Activated CD4-positive, alpha-beta T cell treated with anti-CD3 and anti-CD28 coated beads for 4 hours (primary cell): Measurements from ENCODE around the gene MBTPS2.
"Not testable (repeated sequence)": the region's sequence is repeated elsewhere in the genome, so short reads cannot be mapped to it uniquely, and the experiment has no call there.

Source experiments
- DNase-seq, 2 donors: peaks; one replicate each; pipeline ENCODE4 v3.0.0-alpha.2; 2020

The MBTPS2 gene

DNA sequence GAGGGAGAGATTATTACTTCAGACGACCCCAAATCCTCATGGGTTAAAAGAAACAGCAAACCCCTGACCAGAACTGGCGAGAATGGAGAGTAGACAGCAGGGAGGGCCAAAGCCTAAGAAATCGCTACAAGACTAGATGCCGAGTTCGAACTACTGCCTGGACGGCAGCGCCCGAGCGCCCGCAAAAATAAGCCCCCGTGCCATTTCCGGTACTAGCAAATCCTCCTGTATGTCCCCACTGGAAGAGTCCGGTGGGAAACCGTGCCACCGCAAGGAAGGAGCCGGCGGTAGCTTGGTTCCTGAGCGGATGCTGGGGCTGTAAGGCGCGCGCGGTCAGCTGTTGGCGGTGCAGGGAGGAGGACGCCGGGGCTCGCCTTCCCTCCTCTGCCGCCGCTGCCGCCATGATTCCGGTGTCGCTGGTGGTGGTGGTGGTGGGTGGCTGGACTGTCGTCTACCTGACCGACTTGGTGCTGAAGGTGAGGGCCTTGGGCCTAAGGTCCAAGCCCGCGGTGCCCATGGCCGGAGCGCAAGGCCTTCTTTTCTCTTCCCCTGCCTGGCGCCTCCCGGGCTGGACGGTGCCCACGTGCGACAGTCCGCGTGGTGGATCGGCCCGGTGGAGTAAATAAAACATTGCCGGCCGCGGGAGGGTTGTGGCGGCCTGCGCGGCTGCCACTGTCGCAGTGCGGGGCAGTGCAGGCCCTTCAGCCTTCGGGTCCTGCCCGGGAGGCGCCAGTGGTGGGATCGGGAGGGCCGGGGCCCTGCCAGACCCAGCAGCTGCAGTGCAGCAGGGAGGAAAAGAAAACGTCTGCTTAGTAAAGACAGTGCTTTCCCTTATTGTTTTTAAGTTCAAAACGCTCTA lies at the start of gene MBTPS2:
MBTPS2 (plus strand) TSS at position 284 of the 859 bp plus-strand sequence; CDS start at position 402, 118 bp downstream.
- DNase-seq: peak; percentile 74 to 77

DNA sequence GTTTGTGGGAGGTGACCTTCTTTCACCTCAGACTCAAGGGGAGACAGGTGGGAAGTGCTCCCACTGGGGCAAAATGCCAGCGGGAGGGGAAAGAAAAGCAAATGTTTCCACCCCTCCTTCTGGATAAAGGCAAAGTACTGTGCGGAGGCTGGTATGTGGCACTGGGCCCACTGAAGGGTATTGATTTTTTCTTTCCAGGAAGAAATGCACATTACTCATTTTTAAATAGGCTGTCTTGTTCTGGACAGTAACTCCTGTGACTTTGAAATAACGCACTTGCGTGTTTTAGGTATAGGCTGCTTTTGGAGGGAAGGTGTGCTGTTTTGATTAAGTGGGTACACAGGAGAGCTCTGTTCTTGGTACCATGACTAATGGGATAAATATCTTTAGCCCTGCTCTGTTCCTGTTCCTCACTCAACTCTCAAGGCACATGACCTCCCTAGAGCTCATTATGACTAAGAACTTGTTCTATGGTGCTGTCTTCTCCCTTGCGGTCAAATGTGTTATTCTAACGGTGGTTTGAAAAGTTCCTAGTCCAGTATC lies 40.7 kb upstream of the MBTPS2 start:
- DNase-seq: no peak

DNA sequence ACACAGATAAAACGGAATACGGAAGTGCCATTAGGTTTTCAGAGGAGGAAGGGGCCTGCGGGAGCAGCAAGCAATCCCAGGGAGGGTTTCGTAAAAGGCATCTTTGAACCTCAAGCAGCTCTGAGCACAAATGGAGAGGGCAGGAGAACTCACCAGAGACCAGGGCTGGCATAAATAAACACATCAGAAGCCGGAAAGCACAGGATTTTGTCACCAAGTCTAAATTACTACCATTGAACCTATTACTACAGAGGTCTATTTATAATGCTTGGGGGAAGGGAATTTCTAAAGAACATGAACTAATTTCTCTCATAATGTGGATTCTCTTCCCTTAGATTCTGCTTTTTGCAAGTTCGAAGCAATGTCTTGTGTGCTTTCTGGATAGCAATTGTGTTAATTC lies 39.6 kb upstream of the MBTPS2 start:
- no peak for DNase-seq

DNA sequence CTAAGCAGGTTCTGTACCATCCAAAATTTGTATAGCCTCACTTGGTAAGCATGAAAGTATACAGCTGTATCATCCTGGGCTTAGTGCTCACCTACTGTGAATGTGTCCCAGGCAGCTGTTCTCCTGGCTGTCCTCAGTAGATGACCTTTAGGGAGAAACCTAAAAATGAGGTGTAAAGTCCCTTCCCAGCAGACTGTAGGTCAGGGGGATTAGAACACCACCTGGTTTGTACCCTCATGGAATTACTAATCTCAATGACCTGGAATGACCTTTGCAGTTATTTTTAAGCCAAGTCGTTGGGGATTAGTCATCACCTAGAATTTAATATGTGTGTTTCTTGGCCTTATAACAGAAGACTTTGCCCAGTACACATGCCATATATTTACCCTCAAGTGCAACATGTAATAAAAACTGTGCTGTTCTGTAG lies 39.1 kb upstream of the MBTPS2 start:
- DNase-seq: no peak

DNA sequence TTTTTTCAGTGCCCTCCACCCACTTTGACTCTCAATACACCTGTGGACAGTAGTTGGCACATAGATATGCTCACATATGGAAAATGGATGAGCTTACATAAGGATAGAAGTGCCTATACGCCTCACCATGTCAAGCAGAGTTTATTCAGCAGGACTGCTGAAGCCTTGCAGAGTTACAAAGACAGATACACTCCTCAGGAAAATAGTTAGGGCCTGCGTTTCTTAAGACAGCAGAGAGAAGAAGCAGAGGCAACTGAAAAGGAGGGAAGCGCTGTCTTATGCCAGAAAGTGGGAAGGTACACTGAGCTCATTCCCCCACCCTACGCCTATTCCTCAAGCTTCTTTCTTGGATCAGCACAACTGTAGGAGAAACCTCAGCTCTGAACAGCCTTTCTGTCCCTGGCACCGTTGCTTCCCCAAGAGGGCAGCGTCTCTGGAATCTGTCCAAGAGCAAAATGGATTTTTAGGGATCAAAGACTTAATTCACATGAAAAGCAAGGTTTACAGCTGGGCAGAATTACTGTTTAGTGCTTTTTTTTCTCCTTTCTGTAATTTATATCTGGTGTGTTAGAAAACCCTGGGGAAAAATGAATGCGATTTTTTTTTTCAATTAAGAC lies 37.3 kb upstream of the MBTPS2 start:
- DNase-seq: no peak

DNA sequence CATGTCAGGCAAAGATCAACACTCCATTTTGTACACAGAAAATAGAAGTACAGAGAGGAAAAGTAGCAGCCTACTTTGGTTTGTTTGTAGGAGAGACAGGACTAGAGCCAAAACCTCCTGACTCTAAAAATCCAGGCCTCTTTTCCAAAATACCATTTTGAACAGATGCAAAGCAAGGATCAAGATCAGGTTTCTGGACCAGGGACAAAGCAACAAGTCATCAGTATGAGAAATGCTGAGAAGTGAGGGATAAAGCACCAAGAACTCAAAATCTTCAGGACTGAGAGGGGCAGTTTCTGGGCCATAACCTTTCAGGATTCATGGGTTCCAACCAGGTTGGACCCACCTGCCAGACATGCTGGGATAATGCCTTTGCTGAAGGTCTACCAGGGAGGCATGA lies 36.6 kb upstream of the MBTPS2 start:
- no peak for DNase-seq

DNA sequence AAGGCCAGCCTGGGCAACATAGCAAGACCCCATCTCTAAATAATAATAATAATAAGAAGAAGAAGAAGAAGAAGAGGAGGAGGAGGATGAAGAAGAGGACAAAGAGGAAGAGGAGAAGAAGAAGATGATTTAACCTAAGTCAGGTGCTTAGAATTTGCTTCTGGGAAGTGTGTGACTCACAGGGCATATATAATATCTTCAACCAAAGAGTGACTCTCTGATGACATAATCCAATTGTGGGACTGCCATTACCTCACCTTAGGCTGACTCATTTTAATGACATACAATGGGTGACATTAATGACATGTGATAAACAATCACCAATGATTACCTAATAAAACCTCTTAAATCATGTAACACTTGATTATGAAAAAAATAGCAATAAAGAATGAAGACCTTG lies 32.7 kb upstream of the MBTPS2 start:
- no peak for DNase-seq

DNA sequence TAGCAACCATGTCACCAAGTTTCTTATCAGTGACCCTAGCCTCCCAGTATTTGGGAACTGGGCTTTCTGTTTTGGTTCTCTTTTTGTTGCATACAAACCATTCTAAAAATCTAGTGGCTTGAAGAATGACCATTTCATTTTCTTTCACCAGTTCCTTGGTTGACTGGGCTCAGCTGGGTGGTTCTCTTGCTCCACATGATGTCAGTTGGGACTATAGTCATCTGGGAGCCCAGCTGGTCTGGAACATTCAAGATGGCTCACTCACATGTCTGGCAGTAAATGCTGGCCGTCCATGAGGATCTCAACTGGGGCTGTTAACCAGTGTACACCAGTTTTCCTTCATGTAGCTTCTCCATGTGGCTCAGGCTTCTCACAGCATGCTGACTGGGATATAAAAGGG lies 27.6 kb upstream of the MBTPS2 start:
- DNase-seq: no peak

DNA sequence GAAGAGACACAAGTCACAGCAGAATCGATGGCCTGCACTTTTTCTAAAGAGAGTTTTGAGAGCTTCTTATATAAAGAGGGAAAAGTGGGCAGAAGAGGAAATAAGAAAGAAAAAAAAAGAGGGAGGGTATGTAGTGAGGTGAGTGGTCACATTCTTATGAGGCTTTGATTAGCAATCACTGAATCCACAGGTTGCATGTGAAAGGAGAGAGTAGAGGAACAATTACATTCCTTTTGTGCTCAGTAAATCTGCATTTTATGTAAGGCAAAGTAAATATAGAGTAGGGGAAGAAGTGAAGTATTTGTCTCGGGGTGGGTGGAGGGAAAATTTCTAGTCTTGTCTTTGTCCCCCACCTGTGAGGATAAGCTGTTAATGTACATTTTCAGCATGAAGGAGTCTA lies 26.8 kb upstream of the MBTPS2 start:
- DNase-seq: no peak

DNA sequence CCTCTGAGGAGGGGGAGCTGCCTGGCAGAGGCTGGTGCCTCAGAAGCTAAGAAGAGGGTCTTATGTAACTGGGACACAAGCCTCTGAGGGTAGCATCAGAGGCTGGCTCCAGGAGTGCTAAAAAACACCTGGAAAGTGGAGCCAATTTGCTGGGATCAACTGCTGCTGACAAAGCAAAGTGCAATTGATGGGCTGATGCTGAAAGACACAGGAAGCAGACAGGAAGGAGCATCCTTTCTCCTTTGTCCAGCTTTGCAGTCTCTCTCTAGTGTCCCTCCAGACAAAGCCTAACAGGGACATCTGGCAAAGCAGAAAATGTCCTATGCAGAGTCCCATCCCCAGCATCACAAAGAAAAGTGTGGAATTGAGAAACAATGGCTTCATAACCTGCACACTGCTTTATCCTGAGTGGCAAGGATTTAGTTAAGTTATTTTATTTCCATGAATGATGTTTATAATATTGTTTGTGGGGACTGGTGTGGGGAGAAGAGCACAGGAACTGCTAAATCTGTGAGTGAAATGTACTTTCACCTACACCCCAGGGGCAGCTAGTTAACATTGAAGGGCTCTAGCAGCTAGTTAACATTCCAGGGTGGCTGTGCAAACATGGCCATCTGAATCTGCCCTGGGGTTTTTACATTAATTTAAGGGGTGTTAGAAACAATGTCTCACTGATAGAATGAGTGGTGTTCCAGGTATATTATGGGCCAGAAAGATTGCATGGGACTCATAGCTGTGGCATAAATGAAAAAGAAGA lies 25.6 kb upstream of the MBTPS2 start:
- no peak for DNase-seq

DNA sequence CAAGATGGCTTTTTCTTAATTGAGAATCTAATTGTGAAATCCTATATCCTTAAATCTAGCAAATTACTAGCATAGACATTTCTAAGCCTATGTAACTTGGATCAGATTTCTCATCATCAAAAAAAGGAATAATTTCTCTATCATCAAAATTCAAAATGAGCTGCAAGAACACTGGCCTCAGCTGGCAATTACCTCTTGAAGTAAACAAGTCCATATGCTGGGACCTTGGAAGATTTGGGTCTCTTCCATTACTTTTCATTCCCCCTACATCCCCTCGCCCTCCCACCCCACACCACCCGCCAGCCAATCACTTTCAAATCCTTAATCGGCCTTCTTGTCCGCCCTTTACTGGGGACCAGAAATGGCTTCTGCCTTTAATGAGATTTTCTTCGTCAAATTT lies 23.3 kb upstream of the MBTPS2 start:
- DNase-seq: no peak

DNA sequence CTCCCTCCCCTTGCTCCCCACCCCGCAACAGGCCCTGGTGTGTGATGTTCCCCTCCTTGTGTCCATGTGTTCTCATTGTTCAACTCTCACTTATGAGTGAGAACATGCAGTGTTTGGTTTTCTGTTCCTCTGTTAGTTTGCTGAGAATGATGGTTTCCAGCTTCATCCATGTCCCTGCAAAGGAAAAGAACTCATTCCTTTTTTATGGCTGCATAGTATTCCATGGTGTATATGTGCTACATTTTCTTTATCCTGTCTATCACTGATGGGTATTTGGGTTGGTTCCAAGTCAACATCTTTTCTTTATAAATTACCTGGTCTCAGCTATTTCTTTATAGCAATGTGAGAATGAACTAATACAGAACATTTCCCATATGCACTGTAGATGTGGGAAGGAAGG lies 19.2 kb upstream of the MBTPS2 start:
- not testable (repeated sequence) for DNase-seq

DNA sequence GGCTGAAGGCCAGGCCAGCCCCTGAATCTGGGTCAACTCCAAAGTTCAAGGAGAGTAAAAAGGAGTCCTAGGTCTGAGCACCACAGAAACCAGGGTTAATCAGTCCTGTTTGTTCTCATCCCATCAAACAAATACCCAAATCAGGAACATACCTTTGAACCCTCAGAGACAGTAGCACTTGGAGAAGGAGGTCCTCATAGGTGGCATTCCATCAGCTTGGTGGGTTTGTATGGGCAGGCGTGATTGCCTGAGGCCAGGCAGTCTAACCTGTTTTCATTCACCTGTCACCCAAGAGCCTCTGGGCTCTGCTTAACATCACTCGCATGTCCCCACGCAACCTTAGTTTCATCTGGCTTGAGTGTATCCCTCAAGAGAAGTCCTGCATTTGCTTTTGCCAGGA lies 17.5 kb upstream of the MBTPS2 start:
- DNase-seq: no peak

DNA sequence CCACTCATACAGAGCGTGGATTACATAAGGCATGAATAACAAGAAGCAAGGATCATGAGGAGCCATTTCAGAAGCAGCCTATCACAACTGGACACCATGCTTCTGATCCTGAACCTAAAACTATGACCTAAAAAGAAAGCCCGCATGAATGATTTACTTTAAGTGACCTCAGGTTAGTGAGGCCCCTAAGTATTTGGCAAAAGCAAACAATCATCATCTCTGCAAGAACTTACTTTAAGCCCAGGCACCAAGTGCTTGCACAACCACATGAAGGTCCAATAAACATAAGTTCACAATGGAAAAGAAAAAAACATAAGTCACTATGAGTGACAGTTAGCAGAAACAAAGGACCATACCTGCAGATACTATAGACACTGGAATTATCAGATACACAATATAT lies 7.9 kb upstream of the MBTPS2 start:
- no peak for DNase-seq

DNA sequence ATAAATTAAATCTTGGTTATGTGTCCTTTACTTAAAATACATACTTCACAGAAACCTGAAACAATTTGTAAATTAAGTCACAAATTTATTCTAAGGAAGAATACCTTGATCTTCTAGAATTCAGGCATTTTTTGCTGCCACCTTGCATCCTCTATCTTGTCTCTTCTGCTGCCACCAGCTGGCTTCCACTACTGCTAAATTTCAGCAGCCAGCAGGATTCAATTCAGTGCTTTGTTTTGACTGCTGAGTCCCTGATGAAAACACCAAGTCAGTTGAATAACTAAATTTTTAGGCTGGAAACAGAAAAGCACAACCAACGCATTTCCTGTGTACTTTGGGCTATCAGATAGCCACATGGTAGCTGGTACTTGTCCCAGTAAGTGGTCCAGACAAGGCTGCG lies 2.4 kb upstream of the MBTPS2 start:
- DNase-seq: no peak

DNA sequence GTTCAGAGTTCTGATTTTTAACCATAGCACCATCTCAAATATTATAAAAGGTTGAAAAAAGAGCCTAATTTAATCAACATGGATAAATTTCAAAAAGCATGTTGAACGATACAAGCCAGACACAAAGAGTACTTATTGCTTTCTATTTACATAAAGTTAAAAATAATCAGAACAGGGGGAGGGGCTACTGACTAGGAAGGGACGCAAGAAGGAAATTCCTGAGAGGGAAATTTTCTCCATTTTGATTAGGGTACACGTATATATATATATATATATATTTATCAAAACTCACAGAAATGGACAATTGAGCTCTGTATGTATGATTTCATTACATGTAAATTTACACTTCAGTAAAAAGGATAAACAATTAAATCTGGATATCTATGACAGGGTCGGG lies 482 bp upstream of the MBTPS2 start:
- DNase-seq: no peak

DNA sequence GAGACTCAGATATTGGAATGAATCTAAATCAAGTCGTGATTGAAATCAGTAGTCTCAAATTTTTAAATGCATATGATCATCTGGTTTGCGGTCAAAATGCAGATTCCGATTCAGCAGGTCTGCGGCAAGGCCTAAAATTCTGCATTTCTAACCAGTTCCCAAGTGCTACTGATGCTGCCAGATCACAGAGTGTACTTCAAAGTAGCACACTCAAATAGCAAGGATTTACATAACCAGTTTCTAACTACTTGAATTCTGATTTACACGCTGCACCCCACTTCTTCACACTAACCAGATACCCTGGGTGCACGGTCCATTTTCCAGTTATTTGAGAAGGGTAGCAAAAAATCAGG lies 752 bp downstream of the MBTPS2 start:
- no peak for DNase-seq

DNA sequence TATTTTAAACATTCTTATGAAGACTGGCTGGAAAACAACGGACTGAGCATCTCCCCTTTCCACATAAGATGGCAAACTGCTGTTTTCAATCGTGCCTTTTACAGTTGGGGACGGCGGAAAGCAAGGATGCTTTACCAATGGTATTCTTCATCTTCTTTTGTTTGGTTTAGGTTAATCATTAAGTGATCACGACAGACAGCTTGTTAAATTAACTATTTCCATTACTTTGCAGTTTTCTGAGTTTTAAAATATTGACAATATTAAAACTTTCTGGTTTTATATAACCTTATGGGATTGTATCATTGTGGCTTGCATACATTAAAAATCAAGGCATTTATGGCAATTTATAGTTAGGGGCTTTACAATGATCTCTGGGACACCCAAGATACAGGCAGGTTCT lies 3.8 kb downstream of the MBTPS2 start:
- DNase-seq: no peak

DNA sequence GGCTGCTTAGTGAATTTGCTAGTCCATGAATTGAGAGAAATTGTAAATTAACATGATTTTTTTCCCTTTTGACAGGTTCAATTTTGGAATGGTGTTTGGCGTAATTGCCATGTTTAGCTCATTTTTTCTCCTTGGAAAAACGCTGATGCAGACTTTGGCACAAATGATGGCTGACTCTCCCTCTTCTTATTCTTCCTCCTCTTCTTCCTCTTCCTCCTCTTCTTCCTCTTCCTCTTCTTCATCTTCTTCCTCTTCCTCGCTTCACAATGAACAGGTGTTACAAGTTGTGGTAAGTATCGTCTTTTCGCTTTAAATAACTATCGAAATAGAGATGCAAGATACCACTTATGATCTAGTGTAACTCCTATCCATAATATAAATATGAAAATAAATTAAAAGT lies 5.7 kb downstream of the MBTPS2 start:
- no peak for DNase-seq

DNA sequence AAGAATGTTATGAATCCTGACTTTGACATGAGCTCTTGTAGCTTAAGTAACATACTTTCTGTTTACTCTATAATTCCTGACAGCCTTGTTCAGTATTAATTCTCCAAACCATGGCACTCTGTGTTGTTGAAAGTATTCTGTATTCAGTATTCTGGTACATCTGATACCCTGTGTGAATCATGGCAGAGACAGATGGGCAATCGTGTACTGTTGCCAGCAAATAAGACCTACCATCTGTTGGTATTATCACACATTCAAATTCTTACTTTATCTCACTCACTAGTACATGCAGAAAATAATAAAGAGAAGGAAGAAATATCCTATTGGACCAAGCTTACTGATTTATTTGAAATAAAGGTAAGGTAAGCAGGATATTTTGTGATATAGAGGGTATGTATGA lies 7.9 kb downstream of the MBTPS2 start:
- DNase-seq: no peak

DNA sequence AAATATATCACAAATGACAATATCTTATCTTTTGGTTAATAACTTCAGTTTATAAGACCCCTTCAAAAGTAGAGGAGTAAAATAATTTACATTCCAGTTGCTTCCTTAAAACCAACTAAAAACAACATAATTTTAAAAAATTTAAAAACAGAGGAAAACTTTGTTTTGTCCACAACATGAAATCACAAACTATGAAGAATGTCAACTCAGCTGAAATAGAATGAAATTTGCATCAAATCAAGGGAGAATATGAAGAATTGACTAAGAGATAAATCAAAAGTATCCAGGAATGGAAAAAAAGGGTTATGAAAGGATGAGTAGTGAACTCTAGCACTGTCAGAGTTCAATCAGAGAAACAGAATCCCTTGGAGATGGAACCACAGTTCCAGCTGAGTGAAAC lies 14.2 kb downstream of the MBTPS2 start:
- DNase-seq: no peak

DNA sequence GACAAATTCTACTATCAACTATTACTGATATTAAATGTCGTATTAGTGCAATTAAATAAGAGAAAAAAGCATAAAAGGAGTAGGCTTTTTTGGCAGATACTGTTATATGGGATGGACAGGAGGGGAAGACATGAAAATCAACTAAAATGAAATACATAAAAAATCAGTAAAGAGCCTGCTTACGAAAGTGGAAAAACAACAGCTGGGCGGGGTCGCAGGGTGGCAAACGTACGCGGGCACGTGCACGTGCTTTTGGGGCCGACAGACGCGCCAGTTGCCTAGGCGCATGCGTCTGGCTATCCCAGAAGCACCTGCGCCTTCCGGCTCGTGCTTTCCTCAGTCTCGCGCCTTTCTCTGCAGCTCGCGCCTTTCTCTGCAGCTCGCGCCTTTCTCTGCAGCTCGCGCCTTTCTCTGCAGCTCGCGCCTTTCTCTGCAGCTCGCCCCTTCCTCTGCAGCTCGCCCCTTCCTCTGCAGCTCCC lies 16.6 kb downstream of the MBTPS2 start, which contains the start of gene YY2:
YY2 (plus strand) TSS at position 51 of the 479 bp plus-strand sequence. CDS start 498 bp downstream, outside the sequence.
- DNase-seq: no peak

DNA sequence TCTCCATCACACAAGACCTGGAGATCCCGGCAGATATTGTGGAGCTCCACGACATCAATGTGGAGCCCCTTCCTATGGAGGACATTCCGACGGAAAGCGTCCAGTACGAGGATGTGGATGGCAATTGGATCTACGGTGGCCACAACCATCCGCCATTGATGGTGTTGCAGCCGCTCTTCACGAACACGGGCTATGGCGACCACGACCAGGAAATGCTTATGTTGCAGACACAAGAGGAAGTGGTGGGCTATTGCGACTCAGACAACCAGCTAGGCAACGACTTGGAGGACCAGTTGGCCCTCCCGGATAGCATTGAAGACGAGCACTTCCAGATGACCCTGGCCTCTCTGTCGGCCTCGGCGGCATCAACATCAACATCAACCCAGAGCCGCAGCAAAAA lies 17.1 kb downstream of the MBTPS2 start:
- no peak for DNase-seq
